Sigmoid colon (tissue), 3 donors: ENCODE measurements around the gene ICOS.
"Not testable (repeated sequence)": the region's sequence is repeated elsewhere in the genome, so short reads cannot be mapped to it uniquely, and the experiment has no call there.

Experiments used
- CTCF ChIP-seq, 4 experiments: fragments of 450-650 bp in 3 of 4; fragments of 200-600 bp in 1 of 4; IDR thresholded peaks; one replicate each; pipeline ENCODE4 v1.5.1; 2016 to 2019; ENCODE audit warnings: antibody characterized with exemption in 4 of 4, mild to moderate bottlenecking in 3 of 4, moderate library complexity in 2 of 4
- POLR2A ChIP-seq, 2 donors: fragments of 450-650 bp; IDR thresholded peaks; one replicate each; pipeline ENCODE4 v1.6.1; 2016; ENCODE audit warnings: antibody characterized with exemption in 2 of 2, mild to moderate bottlenecking in 2 of 2, moderate library complexity in 2 of 2

GRCh38 chr2:203965190-203965589, 28.6 kb downstream of the ICOS start:
- TF ChIP-seq POLR2A, CTCF (IDR thresholded peaks at IDR 0.05): not testable (repeated sequence)
